Stimulated activated CD8-positive, alpha-beta memory T cell treated with anti-CD3 and anti-CD28 coated beads, Interleukin-7, amount 100 ng/mL, for 24 hours (primary cell): ENCODE results near the gene CIAO3.
"Not testable (repeated sequence)": the region's sequence is repeated elsewhere in the genome, so short reads cannot be mapped to it uniquely, and the experiment has no call there.

Experiments used
- DNase-seq: peaks from one replicate; pipeline ENCODE4 v3.0.0-alpha.2; 2020; ENCODE audit warnings: low read depth

CIAO3 gene

DNA sequence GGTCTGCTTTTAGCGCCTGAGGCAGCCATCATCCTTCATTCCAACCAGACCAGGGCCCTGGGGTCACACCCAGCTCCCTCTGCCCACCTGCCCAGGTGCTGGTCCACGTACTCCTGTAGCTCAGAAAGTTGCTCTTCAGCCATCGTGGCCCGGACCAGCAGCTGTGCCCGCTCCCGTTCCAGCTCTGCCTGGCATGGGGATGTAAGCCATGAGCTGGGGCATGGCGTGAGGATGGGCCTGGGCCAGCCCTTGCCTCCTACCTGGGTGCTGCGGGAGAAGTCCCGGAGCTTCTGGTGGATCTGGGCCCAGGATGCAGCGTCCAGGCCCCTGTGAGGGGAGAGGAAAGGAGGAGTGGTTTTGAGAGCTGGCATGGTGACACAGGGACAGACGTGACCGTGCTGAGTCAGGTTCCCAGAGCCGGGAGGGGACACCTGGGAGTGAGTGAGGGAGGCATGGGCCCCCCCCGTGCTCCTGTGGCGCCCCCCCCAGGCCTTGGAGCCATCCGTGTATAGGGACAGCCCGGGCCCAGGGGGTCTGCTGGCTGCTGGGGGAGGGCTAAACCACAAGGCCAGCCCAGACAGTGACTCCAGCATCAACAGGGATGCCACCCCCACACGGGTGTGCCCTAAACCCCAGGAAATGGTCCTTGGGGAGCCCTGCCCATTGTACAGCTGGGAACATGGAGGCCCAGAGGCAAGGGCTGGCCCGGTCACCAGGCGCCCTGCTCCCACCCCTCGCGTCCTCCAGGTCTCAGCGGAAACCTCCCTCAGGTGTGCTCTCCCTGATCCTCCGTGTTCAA lies 17.8 kb downstream of the CIAO3 start:
- no peak for DNase-seq

DNA sequence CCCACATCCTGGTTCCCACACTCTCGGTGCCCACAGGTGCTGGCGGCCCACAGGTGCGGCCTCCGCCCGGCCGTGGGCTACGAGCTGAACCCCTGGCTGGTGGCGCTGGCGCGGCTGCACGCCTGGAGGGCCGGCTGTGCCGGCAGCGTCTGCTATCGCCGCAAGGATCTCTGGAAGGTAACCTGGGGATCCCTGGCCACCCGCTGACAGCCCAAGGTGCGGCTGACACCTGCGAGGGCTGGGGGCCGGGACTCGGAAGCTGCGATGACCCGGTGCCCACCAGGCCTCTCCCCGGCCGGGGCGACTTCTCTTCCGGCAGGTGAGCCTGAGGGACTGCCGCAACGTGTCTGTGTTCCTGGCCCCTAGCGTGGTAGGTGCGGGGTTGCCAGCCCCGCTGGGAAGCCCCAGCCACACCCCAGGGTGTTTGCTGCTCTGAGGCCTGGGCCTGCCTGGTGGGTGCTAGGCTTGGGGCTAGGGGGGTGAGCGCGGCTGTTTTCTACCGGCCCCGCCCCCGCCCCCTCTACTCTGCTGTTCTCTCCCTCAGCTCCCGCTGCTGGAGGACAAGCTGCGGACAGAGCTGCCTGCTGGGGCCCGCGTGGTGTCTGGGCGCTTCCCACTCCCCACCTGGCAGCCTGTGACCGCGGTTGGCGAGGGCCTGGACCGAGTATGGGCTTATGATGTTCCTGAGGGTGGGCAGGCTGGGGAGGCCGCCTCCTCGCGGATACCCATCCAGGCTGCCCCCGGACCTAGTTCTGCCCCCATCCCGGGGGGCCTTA lies 18.8 kb downstream of the CIAO3 start:
- DNase-seq = no peak

GRCh38 chr16:720990-721764 lies 19.6 kb downstream of the CIAO3 start, which contains the start of gene ANTKMT:
Gene ANTKMT (plus strand): TSS chr16:721146. CDS start chr16:721275, 129 bp downstream.
- DNase-seq = no peak

GRCh38 chr16:720447-720989 lies 20.3 kb downstream of the CIAO3 start:
- no peak for DNase-seq

DNA sequence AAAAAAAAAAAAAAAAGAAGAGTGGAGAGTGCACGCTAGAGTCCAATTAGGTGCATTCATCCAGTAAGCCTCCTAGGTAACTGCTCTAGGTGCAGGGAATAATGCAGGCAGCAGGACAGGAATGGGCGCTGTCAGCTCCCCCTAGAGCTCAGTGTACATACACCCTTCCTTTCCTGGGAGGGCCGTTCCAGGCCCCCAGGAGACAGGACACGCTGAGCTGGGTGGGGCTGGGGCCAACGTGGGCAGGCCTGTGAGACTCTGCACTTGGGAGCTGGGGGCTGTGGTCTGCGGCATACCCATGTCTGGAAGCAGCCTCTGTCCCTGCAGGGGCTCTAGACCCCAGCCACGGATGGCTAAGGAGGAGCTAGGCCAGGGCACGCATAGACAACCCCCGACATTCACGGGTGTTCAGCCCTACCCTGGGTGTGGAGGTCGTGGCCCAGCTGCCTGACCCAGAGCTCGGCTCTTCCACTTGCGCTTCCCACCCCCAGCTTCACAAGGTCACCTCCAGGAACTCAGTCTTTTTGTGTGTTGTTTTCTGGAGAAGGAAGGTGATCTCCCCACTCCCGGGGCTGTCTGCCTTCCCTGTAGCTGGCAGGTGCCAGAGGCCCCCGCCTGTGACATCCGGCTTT lies 20.9 kb downstream of the CIAO3 start:
- DNase-seq = no peak

DNA sequence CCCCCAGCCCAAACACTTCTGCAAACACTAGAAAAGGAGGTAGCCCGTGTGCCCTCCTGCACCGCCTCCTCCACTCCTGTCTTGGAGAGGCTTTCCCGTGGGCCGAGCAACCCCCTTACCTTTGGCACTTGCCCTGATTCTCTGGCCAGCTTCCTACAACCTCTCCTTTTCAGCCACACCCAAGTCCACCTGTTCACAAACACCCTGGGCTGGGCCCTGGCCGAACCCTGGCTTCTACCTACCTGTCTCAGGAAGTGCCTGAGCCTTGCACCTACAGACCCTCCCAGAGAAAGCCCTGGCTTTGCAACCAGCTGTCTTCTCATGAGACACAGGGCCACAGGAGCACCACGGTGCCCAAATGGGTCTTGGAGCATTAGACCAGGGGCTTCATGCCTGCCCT lies 21.9 kb downstream of the CIAO3 start:
- DNase-seq = no peak

- DNase-seq = no peak
These were observed 22.4 kb downstream of the CIAO3 start for GRCh38 chr16:718389-718788.

- no peak for DNase-seq
These were observed 23.1 kb downstream of the CIAO3 start for GRCh38 chr16:717450-718245.

GRCh38 chr16:716768-717325 lies 23.9 kb downstream of the CIAO3 start:
- DNase-seq = no peak

- DNase-seq = no peak
These were observed 24.6 kb downstream of the CIAO3 start for GRCh38 chr16:716200-716568.

DNA sequence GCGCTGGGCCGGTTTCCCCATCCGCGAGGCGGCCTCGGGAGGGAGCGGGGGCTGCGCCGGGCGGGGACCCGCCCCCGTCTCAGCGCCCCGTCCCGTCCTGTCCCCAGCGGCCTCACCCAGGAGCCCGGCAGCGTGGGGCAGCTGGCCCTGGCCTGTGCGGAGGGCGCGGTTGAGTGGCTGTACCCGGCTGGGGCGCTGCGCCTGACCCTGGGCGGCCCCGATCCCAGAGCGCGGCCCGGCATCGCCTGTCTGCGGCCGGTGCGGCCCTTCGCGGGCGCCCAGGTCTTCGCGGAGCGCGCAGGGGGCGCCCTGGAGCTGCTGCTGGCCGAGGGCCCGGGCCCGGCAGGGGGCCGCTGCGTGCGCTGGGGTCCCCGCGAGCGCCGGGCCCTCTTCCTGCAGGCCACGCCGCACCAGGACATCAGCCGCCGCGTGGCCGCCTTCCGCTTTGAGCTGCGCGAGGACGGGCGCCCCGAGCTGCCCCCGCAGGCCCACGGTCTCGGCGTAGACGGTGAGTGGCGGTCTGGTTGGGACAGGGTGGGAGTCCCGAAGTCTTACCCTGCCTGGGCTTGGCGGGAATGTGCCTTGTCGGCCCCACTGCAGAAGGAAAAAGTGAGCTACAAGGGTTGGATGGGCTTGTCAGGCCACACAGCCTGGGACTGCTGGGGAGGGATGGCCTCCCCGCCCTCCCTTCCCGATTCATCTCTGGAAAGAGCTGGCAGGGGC lies 25.2 kb downstream of the CIAO3 start:
- no peak for DNase-seq

GRCh38 chr16:714558-715476 lies 26.0 kb downstream of the CIAO3 start, which contains the start of gene METRN:
Gene METRN (plus strand): TSS chr16:715118. CDS start chr16:715290, 172 bp downstream.
- peak; percentile 83 for DNase-seq

DNA sequence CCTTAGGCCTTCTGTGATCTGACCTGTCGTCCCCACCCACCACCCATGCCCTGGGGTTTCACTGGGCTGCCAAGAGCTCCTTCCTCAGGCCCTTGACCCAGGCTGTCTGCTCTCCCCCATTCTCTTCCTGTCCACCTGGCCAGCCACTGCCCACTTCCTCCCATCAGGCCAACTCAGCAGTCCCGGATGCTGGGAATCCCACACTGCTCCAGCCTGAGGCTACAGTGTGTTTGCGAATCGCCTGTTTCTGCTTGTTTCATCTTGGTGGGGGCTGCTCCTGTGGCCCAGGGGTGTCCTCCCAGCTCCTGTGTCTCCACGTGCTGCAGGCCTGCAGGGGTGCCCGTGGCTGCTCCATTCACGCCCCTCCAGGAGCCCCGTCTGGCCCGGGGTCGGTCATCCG lies 26.7 kb downstream of the CIAO3 start:
- DNase-seq = no peak

- not testable (repeated sequence) for DNase-seq
These were observed 28.0 kb downstream of the CIAO3 start for GRCh38 chr16:712740-713250.

- peak; percentile 63 for DNase-seq
These were observed 29.1 kb downstream of the CIAO3 start for GRCh38 chr16:711548-712320.

DNA sequence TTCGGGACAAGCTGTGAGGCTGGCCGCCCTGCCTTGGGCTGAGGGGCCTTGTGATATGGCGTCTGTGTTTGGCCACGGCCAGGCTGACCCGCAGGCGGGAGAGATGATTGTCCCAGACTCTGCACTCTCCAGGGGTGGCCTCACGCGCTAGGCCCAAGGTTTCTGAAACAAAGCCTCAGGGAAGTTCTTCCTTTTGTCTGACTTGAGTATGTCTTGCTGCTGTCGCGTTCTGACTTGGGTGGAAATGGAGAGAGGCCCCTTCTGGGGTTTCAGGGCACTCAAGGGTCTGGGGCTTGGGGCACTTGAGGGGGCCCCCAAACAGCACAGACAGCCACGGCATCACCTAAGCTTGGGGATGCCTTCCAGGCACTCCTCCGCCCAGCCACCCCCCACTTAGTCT lies 29.7 kb downstream of the CIAO3 start:
- no peak for DNase-seq

- no peak for DNase-seq
These were observed 30.2 kb downstream of the CIAO3 start for GRCh38 chr16:710500-711075.
